HEK293 (cell line): ENCODE measurements around the gene C3orf20.

ENCODE experiments used
- CTCF ChIA-PET: fragments of 350-600 bp; formaldehyde crosslinking; extraction: SDS; loops from one replicate; lab custom pipeline; 2021; ENCODE audit warnings: antibody characterized with exemption; lab: Yijun Ruan, JAX
- POLR2A ChIA-PET: fragments of 300-600 bp; formaldehyde crosslinking; extraction: SDS; loops from one replicate; lab custom pipeline; 2020; ENCODE audit warnings: antibody characterized with exemption, inconsistent platforms; lab: Yijun Ruan, JAX
- H3K27ac ChIP-seq: fragments of 200-500 bp; sonication (Bioruptor generic); 2 replicates; pipeline ENCODE4 v1.5.1; 2014; ENCODE audit warnings: low read depth, low read length, control low read depth, inconsistent platforms; ENCODE audit errors: extremely low read depth
- H3K36me3 ChIP-seq, 2 experiments: fragments of 200-500 bp in 1 of 2; sonication (Bioruptor generic) in 1 of 2; 1 replicate in 1 of 2; 2 replicates in 1 of 2; pipeline ENCODE4 v1.5.1; 2014 to 2017; ENCODE audit warnings: inconsistent platforms in 2 of 2, low read length in 2 of 2; ENCODE audit not compliant: control insufficient read depth in 2 of 2, insufficient read depth in 1 of 2
- H3K4me1 ChIP-seq: fragments of 200-500 bp; sonication (Bioruptor generic); 2 replicates; pipeline ENCODE4 v1.5.1; 2014; ENCODE audit warnings: mild to moderate bottlenecking, low read length, inconsistent platforms; ENCODE audit not compliant: control insufficient read depth, insufficient read depth
- H3K4me3 ChIP-seq: 2 replicates; pipeline ENCODE4 v1.5.1; 2011; ENCODE audit warnings: low read depth, mild to moderate bottlenecking, control low read depth, low read length, moderate library complexity
- H3K9me3 ChIP-seq: fragments of 200-500 bp; sonication (Bioruptor generic); 2 replicates; pipeline ENCODE4 v1.5.1; 2014; ENCODE audit warnings: low read depth, low read length, inconsistent platforms; ENCODE audit not compliant: control insufficient read depth, insufficient read depth
- GLIS1 ChIP-seq: fragments of 450-650 bp; formaldehyde crosslinking; IDR thresholded peaks from 2 replicates; pipeline ENCODE4 v1.5.1; 2016; ENCODE audit warnings: missing biosample characterization, missing genetic modification characterization
- KLF1 ChIP-seq: fragments of 450-650 bp; formaldehyde crosslinking; IDR thresholded peaks from 2 replicates; pipeline ENCODE4 v1.5.1; 2016; ENCODE audit warnings: missing biosample characterization, missing genetic modification characterization
- ZNF112 ChIP-seq: fragments of 450-650 bp; formaldehyde crosslinking; IDR thresholded peaks from 2 replicates; pipeline ENCODE4 v1.5.0; 2017; ENCODE audit warnings: missing biosample characterization, missing genetic modification characterization
- ZNF138 ChIP-seq: fragments of 450-650 bp; formaldehyde crosslinking; IDR thresholded peaks from 2 replicates; pipeline ENCODE4 v1.5.1; 2016; ENCODE audit warnings: missing biosample characterization, missing genetic modification characterization, borderline replicate concordance
- ZNF155 ChIP-seq: fragments of 450-650 bp; formaldehyde crosslinking; IDR thresholded peaks from 2 replicates; pipeline ENCODE4 v1.5.1; 2016; ENCODE audit warnings: missing biosample characterization, missing genetic modification characterization
- ZNF221 ChIP-seq: fragments of 450-650 bp; formaldehyde crosslinking; IDR thresholded peaks from 2 replicates; pipeline ENCODE4 v1.5.1; 2017; ENCODE audit warnings: missing biosample characterization, missing genetic modification characterization, borderline replicate concordance
- ZNF585B ChIP-seq: fragments of 450-650 bp; formaldehyde crosslinking; IDR thresholded peaks from 2 replicates; pipeline ENCODE4 v1.5.1; 2016; ENCODE audit warnings: missing biosample characterization, missing genetic modification characterization
- ZNF596 ChIP-seq: fragments of 450-650 bp; IDR thresholded peaks from 2 replicates; pipeline ENCODE4 v1.5.0; 2018; ENCODE audit warnings: missing biosample characterization, mild to moderate bottlenecking, missing genetic modification characterization, moderate library complexity
- ZNF664 ChIP-seq: fragments of 450-650 bp; formaldehyde crosslinking; IDR thresholded peaks from 2 replicates; pipeline ENCODE4 v1.5.1; 2016; ENCODE audit warnings: missing biosample characterization, missing genetic modification characterization
- ZNF677 ChIP-seq: fragments of 450-650 bp; IDR thresholded peaks from 2 replicates; pipeline ENCODE4 v1.5.0; 2018; ENCODE audit warnings: missing biosample characterization, mild to moderate bottlenecking, missing genetic modification characterization, moderate library complexity
- ZNF792 ChIP-seq: fragments of 450-650 bp; formaldehyde crosslinking; IDR thresholded peaks from 2 replicates; pipeline ENCODE4 v1.5.1; 2016; ENCODE audit warnings: missing biosample characterization, missing genetic modification characterization

C3orf20 gene

GRCh38 chr3:14804835-14805780 lies 130.2 kb downstream of the C3orf20 start:
- CTCF ChIA-PET: interaction anchor here (1.4 kb wide), 1 partner anchor 14 kb away, joined by 3 read pairs; no protein-coding TSS in a partner anchor
- H3K9me3 ChIP-seq: no peaks in the 10 kb centered on the region
- POLR2A ChIA-PET: no interaction called here
- H3K27ac ChIP-seq: no peak overlapping the region
- no peak overlapping the region for H3K4me3 ChIP-seq
- no peaks in the 10 kb centered on the region for H3K36me3 ChIP-seq
- TF ChIP-seq GLIS1 (tag by site-specific recombination) (peak; percentile 72), ZNF155 (tag by site-specific recombination) (no peak)
- H3K4me1 ChIP-seq: no peaks in the 10 kb centered on the region

- CTCF ChIA-PET: no interaction called here
- H3K27ac ChIP-seq: no peak overlapping the region
Measured at GRCh38 chr3:14805961-14806537, 131.1 kb downstream of the C3orf20 start.

GRCh38 chr3:14806641-14807263 lies 131.8 kb downstream of the C3orf20 start:
- TF ChIP-seq ZNF664 (tag by site-specific recombination): peak; percentile 72; the same call in 1 of the 2 replicates
- no peak for TF ChIP-seq KLF1 (tag by site-specific recombination)
- Histone ChIP-seq H3K4me1 (no peaks in the 10 kb centered on the region), H3K4me3 (no peak overlapping the region), H3K36me3 (no peaks in the 10 kb centered on the region), H3K27ac (no peak overlapping the region), H3K9me3 (no peaks in the 10 kb centered on the region)
- CTCF ChIA-PET: no interaction called here
- POLR2A ChIA-PET: no interaction called here

More at GRCh38 chr3:14805961-14806537, 131.1 kb downstream of the C3orf20 start:
- H3K4me1 ChIP-seq: no peaks in the 10 kb centered on the region
- POLR2A ChIA-PET: no interaction called here
- H3K36me3 ChIP-seq: no peaks in the 10 kb centered on the region
- no peaks in the 10 kb centered on the region for H3K9me3 ChIP-seq
- TF ChIP-seq ZNF792 (tag by site-specific recombination) (peak; percentile 71; the same call in 1 of the 2 replicates), ZNF138 (tag by site-specific recombination) (no peak), ZNF596 (no peak), ZNF112 (tag by site-specific recombination) (no peak), ZNF677 (tag by site-specific recombination) (no peak)
- TF ChIP-seq, all 188 proteins: peak for 1
- no peak overlapping the region for H3K4me3 ChIP-seq

- ChIA-PET CTCF (interaction anchor here (1.1 kb wide), 1 partner anchor 17 kb away, joined by 3 read pairs; no protein-coding TSS in a partner anchor), POLR2A (no interaction called here)
- Histone ChIP-seq H3K27ac (no peak overlapping the region), H3K4me1 (no peaks in the 10 kb centered on the region), H3K9me3 (no peaks in the 10 kb centered on the region), H3K36me3 (no peaks in the 10 kb centered on the region), H3K4me3 (no peak overlapping the region)
- TF ChIP-seq ZNF221 (tag by site-specific recombination): no peak
- no peak for TF ChIP-seq ZNF585B (tag by site-specific recombination)
Measured at GRCh38 chr3:14808025-14808424, 133.1 kb downstream of the C3orf20 start.
